ENCODE results near the gene NKAIN2. TPM values are rescaled to one million over a fixed set of nuclear protein-coding genes. Genes with fewer than 3 reads are reported as not detected.
"Not testable (repeated sequence)": the region's sequence is repeated elsewhere in the genome, so short reads cannot be mapped to it uniquely, and the experiment has no call there.

The NKAIN2 gene
- total RNA-seq, 2 experiments from 2014 or later = not detected

- Mint-ChIP-seq H3K4me1 (no peaks in the 10 kb centered on the region), H3K27me3 (no peaks in the 10 kb centered on the region), H3K36me3 (no peaks in the 10 kb centered on the region), H3K27ac (no peak overlapping the region), H3K9me3 (no peaks in the 10 kb centered on the region), H3K4me3 (no peak overlapping the region)
- no peak for DNase-seq
These were observed 92.1 kb downstream of the NKAIN2 start for GRCh38 chr6:123895806-123896205.

- Mint-ChIP-seq H3K27ac (no peak overlapping the region), H3K36me3 (no peaks in the 10 kb centered on the region), H3K4me3 (no peak overlapping the region), H3K4me1 (no peaks in the 10 kb centered on the region), H3K9me3 (no peaks in the 10 kb centered on the region), H3K27me3 (no peaks in the 10 kb centered on the region)
- no peak for DNase-seq
These were observed 93.2 kb downstream of the NKAIN2 start for GRCh38 chr6:123896869-123897268.

DNA sequence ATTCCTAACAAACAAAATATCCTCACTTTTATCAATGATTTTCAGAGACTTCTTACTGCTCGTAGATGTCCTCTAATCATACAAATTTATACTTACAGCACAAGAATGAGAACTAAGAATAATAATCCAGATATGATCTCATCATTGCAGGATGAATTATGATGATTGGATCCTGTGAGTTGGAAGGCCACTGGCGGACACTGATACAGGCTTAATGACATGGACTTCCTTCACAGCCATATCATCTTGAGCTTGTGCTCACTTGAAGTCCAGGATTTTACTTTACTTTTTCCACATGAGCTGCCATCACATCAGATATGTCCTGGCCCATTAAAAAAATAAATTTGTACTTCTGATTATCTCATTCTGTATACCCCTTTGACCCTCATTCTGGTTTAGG is 94.3 kb downstream of the NKAIN2 start:
- no peak for DNase-seq
- Mint-ChIP-seq H3K9me3 (peaks cover 1% of the 10 kb centered on the region), H3K4me3 (no peak overlapping the region), H3K36me3 (no peaks in the 10 kb centered on the region), H3K27ac (no peak overlapping the region), H3K27me3 (no peaks in the 10 kb centered on the region), H3K4me1 (no peaks in the 10 kb centered on the region)

DNA sequence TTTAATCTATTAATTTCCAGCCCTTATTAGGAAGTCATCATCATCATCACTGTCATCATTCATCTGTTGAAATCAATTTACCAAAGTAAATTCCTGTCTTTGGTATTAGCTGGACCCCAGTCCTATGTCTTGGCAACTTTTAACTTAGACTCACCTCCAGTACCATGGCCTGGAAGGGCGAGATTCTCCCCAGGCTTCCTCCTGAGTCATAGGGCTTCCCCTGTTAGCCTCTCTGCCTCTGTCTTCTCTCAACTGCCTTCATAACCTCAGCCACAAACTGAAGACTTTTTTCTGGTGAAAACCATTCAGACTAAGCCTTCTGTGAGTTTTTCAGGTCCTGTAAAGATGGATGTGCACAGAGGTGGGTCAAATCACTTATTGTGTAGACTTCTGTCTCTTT is 95.0 kb downstream of the NKAIN2 start:
- Mint-ChIP-seq H3K27me3 (no peaks in the 10 kb centered on the region), H3K4me3 (no peak overlapping the region), H3K9me3 (peaks cover 3% of the 10 kb centered on the region), H3K36me3 (no peaks in the 10 kb centered on the region), H3K27ac (no peak overlapping the region), H3K4me1 (no peaks in the 10 kb centered on the region)
- no peak for DNase-seq

- no peak overlapping the region for H3K4me3 Mint-ChIP-seq
- no peak overlapping the region for H3K27ac Mint-ChIP-seq
These were observed 96.1 kb downstream of the NKAIN2 start for GRCh38 chr6:123899745-123900144.

GRCh38 chr6:123901436-123901835 is 97.8 kb downstream of the NKAIN2 start:
- Mint-ChIP-seq H3K27ac (no peak overlapping the region), H3K4me1 (no peaks in the 10 kb centered on the region), H3K9me3 (peaks cover 3% of the 10 kb centered on the region), H3K36me3 (no peaks in the 10 kb centered on the region), H3K4me3 (no peak overlapping the region), H3K27me3 (no peaks in the 10 kb centered on the region)
- DNase-seq = no peak

More at GRCh38 chr6:123899745-123900144, 96.1 kb downstream of the NKAIN2 start:
- Mint-ChIP-seq H3K36me3 (no peaks in the 10 kb centered on the region), H3K9me3 (peaks cover 3% of the 10 kb centered on the region), H3K4me1 (no peaks in the 10 kb centered on the region), H3K27me3 (no peaks in the 10 kb centered on the region)
- DNase-seq = no peak

- Mint-ChIP-seq H3K27ac (no peak overlapping the region), H3K9me3 (peaks cover 3% of the 10 kb centered on the region), H3K27me3 (no peaks in the 10 kb centered on the region), H3K4me3 (no peak overlapping the region), H3K4me1 (no peaks in the 10 kb centered on the region), H3K36me3 (no peaks in the 10 kb centered on the region)
- DNase-seq = no peak
These were observed 99.2 kb downstream of the NKAIN2 start for GRCh38 chr6:123902738-123903313.

DNA sequence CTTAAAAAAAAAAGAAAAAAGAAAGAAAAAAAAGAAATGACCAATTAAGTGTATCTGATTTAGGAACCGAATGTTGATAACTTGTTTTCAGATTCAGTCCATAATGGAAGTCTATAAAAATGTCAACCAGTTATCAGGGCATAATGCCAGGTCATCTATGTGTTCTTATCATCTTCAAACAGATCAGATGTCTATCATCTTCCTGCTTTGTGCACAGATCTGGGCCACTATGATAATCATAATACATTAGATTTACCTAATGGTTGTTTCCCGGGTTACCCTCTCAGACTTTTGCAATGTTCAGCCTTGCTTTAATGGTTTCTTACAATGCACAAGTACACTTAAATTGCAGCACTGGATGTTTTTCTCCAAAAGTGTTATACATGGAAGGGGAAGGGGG is 100.6 kb downstream of the NKAIN2 start:
- Mint-ChIP-seq H3K36me3 (no peaks in the 10 kb centered on the region), H3K9me3 (peaks cover 3% of the 10 kb centered on the region), H3K4me3 (no peak overlapping the region)

DNA sequence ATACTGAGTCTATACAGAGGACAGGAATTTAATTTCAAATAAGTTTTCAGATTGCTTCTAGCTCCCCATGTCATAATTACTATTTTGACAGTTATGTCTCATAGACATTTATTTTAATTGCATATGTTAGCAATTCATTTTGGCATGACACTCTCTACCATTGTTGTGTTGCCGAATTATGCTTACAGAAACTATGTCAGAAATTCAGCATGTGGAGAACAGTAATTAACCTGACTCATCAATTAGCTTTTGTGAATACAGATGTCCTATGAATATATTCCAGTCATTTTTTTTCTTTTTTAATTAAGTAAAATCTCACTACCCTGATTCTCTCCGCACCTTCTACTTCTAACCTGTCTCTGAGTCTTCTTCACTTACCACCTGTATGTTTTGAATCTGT is 105.1 kb downstream of the NKAIN2 start:
- Mint-ChIP-seq H3K9me3 (no peaks in the 10 kb centered on the region), H3K27me3 (no peaks in the 10 kb centered on the region), H3K4me1 (no peaks in the 10 kb centered on the region), H3K27ac (no peak overlapping the region), H3K4me3 (no peak overlapping the region), H3K36me3 (no peaks in the 10 kb centered on the region)
- DNase-seq = no peak

More for the DNA sequence above, 100.6 kb downstream of the NKAIN2 start:
- Mint-ChIP-seq H3K27me3 (no peaks in the 10 kb centered on the region), H3K4me1 (no peaks in the 10 kb centered on the region), H3K27ac (no peak overlapping the region)
- DNase-seq = no peak

- Mint-ChIP-seq H3K27me3 (no peaks in the 10 kb centered on the region), H3K36me3 (no peaks in the 10 kb centered on the region), H3K4me1 (no peaks in the 10 kb centered on the region), H3K9me3 (no peaks in the 10 kb centered on the region), H3K4me3 (no peak overlapping the region), H3K27ac (no peak overlapping the region)
- DNase-seq = no peak
These were observed 106.3 kb downstream of the NKAIN2 start for GRCh38 chr6:123909989-123910388.

DNA sequence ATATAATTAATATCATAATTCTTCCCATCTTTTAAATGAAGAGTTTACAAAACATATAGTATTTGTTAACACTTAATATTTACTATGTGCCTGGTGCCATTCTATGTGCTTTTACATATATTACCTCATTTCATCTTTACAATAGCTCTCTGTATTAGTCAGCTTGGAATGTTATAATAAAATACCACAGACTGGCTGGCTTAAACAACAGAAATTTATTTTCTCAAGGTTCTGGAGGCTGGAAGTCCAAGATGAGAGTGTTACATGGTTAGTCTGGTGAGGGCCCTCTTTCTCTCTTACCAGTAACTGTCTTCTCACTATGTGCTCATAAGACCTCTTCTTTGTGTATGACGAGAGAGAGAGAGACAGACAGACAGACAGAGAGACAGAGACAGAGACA is 110.2 kb downstream of the NKAIN2 start:
- H3K27ac Mint-ChIP-seq = no peak overlapping the region
- no peak for DNase-seq
- H3K4me3 Mint-ChIP-seq = no peak overlapping the region
- no peaks in the 10 kb centered on the region for H3K4me1 Mint-ChIP-seq
- no peaks in the 10 kb centered on the region for H3K27me3 Mint-ChIP-seq
- H3K9me3 Mint-ChIP-seq = no peaks in the 10 kb centered on the region
- no peaks in the 10 kb centered on the region for H3K36me3 Mint-ChIP-seq

- not testable (repeated sequence) for H3K27me3 Mint-ChIP-seq, H3K4me1 Mint-ChIP-seq, H3K4me3 Mint-ChIP-seq, H3K9me3 Mint-ChIP-seq, DNase-seq, H3K27ac Mint-ChIP-seq, H3K36me3 Mint-ChIP-seq
These were observed 119.7 kb downstream of the NKAIN2 start for GRCh38 chr6:123923379-123923778.

DNA sequence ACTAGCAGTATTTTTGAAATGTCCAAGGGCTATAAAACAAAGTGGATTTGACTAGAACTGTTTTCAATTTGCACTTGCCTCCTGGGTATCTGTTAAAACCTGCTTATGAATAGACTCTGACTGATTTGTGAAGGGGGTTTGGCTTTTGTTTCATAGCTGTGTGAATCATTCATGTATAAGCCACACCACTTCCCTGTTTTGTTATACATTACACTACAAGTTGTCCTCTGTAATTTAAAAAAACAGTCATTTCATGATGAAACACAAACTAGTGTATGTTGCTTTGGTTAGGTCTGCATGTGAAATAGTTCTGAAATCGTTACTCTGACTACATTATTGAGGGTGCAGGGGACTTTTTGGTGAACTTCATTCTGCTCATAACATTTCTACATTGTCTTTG is 121.7 kb downstream of the NKAIN2 start:
- Mint-ChIP-seq H3K36me3 (no peaks in the 10 kb centered on the region), H3K27me3 (no peaks in the 10 kb centered on the region), H3K4me1 (no peaks in the 10 kb centered on the region), H3K27ac (no peak overlapping the region), H3K4me3 (no peak overlapping the region), H3K9me3 (peaks cover 2% of the 10 kb centered on the region)
- DNase-seq = no peak

DNA sequence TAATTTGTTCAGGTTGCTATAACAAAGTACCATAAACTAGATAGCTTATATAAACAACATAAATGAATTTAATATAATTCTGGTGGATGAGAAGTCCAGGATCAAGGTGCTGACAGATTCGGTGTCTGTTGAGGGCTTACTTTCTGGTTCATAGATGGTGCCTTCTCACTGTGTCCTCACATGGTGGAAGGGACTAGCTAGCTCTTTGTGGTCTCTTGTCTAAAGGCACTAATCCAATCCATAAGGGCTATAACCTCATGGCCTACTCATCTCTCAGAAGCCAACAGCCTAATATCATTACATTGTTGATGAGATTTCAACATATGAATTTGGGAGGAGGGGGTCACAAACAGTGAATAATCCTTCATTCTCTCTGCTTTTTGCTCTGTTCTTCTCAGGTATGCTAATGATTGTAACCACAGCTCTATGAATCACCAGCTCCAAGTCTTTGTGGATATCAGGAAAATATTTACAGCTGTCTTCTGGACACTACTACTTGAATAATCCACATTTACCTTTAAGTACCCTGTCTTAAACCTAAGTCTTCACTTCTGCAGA is 122.3 kb downstream of the NKAIN2 start:
- H3K27ac Mint-ChIP-seq = no peak overlapping the region
- peaks cover 2% of the 10 kb centered on the region for H3K9me3 Mint-ChIP-seq
- no peak overlapping the region for H3K4me3 Mint-ChIP-seq
- no peak for DNase-seq
- H3K36me3 Mint-ChIP-seq = no peaks in the 10 kb centered on the region
- no peaks in the 10 kb centered on the region for H3K27me3 Mint-ChIP-seq
- no peaks in the 10 kb centered on the region for H3K4me1 Mint-ChIP-seq

GRCh38 chr6:123928529-123928928 is 124.9 kb downstream of the NKAIN2 start:
- Mint-ChIP-seq H3K4me1 (no peaks in the 10 kb centered on the region), H3K27ac (no peak overlapping the region), H3K4me3 (no peak overlapping the region), H3K36me3 (no peaks in the 10 kb centered on the region), H3K27me3 (no peaks in the 10 kb centered on the region), H3K9me3 (no peaks in the 10 kb centered on the region)
- DNase-seq = no peak

- no peaks in the 10 kb centered on the region for H3K27me3 Mint-ChIP-seq
- no peak overlapping the region for H3K27ac Mint-ChIP-seq
- H3K36me3 Mint-ChIP-seq = no peaks in the 10 kb centered on the region
- no peaks in the 10 kb centered on the region for H3K4me1 Mint-ChIP-seq
- no peaks in the 10 kb centered on the region for H3K9me3 Mint-ChIP-seq
- H3K4me3 Mint-ChIP-seq = no peak overlapping the region
- no peak for DNase-seq
These were observed 128.3 kb downstream of the NKAIN2 start for GRCh38 chr6:123931928-123932327.
